Measurements from ENCODE around the gene DIP2B. TPM values are rescaled to one million over a fixed set of nuclear protein-coding genes. Genes with fewer than 3 reads are reported as not detected.

The DIP2B gene
- total RNA-seq, 1 experiment from 2014 or later, result 20.0 TPM

DNA sequence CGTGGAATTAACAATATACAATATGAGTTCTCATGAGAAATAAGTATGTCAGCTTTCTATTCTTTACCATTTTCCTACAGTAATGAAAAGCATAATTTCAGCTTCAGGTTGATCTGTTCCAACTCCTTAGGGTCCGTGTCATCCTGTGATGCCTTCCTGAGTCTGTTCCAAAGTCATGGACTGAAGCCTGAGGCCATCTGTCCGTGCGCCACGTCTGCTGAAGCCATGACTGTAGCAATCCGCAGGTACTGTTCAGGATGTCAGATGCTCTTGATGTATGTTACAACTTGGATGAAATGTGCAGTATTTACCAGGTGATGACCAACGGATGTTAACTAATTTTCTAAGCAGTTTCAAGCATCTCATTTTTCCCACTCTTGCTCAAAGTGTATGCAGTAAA lies 192.1 kb downstream of the DIP2B start:
- Mint-ChIP-seq H3K27ac (no peak overlapping the region), H3K4me3 (no peak overlapping the region), H3K36me3 (ENCODE audit: insufficient read depth in 1 of 3, low read depth in 3 of 3) (peaks cover 14 to 47% (median 26%) of the 10 kb centered on the region in 3 experiments), H3K27me3 (ENCODE audit: low read depth) (no peaks in the 10 kb centered on the region), H3K4me1 (no peaks in the 10 kb centered on the region), H3K9me3 (no peaks in the 10 kb centered on the region)
- Histone ChIP-seq H3T11ph (ENCODE audit: low read length) (no peak overlapping the region), H3K4ac (ENCODE audit: low read depth, low read length) (no peak overlapping the region), H2BK5ac (ENCODE audit: insufficient read length, low read length) (no peak overlapping the region), H3K14ac (ENCODE audit: insufficient read depth, low read length) (no peak overlapping the region), H3K27me3 (ENCODE audit: insufficient read depth, low read length) (no peaks in the 10 kb centered on the region), H3K79me2 (ENCODE audit: insufficient read depth, low read length) (no peaks in the 10 kb centered on the region), H3K23ac (ENCODE audit: insufficient read length, low read depth, low read length) (no peak overlapping the region), H3K9ac (ENCODE audit: extremely low read depth, insufficient read length, low read length) (no peak overlapping the region), H2BK12ac (ENCODE audit: insufficient read length, low read depth, low read length) (no peak overlapping the region), H3K56ac (ENCODE audit: insufficient read length, low read depth, low read length) (no peak overlapping the region), H3K4me2 (ENCODE audit: insufficient read depth, insufficient read length, low read length) (no peak overlapping the region), H2AK5ac (ENCODE audit: insufficient read length, low read length) (no peak overlapping the region), H3K27ac (ENCODE audit: insufficient read length, low read depth, low read length) (no peak overlapping the region), H4K20me1 (ENCODE audit: control insufficient read depth, insufficient read depth, insufficient read length) (no peaks in the 10 kb centered on the region), H3K23me2 (ENCODE audit: insufficient read length, low read depth, low read length, poor library complexity, severe bottlenecking) (no peaks in the 10 kb centered on the region), H3K18ac (ENCODE audit: insufficient read length, low read depth, low read length) (no peak overlapping the region), H2AFZ (ENCODE audit: low read length) (no peak overlapping the region), H2BK20ac (ENCODE audit: low read depth, low read length, poor library complexity, severe bottlenecking) (no peak overlapping the region), H3K4me1 (ENCODE audit: insufficient read depth, low read length) (no peaks in the 10 kb centered on the region), H4K91ac (ENCODE audit: insufficient read length, low read depth, low read length) (no peak overlapping the region), H4K5ac (ENCODE audit: insufficient read length, low read depth, low read length) (no peak overlapping the region), H3K79me1 (ENCODE audit: insufficient read depth, low read depth, low read length, poor library complexity, severe bottlenecking) (no peaks in the 10 kb centered on the region), H4K8ac (replicated peaks; ENCODE audit: insufficient read length, low read depth, low read length) (no peak overlapping the region), H2BK15ac (ENCODE audit: low read depth, low read length) (no peak overlapping the region), H3K9me3 (ENCODE audit: control insufficient read depth, low read depth, low read length) (no peaks in the 10 kb centered on the region), H2BK120ac (ENCODE audit: low read depth, low read length, poor library complexity, severe bottlenecking) (no peak overlapping the region)
- no CpG with 5 or more reads among the region's 7 CpGs for WGBS (ENCODE audit: extremely low coverage, insufficient read length, low lambda C conversion rate)
- TF ChIP-seq, protein P1, sequence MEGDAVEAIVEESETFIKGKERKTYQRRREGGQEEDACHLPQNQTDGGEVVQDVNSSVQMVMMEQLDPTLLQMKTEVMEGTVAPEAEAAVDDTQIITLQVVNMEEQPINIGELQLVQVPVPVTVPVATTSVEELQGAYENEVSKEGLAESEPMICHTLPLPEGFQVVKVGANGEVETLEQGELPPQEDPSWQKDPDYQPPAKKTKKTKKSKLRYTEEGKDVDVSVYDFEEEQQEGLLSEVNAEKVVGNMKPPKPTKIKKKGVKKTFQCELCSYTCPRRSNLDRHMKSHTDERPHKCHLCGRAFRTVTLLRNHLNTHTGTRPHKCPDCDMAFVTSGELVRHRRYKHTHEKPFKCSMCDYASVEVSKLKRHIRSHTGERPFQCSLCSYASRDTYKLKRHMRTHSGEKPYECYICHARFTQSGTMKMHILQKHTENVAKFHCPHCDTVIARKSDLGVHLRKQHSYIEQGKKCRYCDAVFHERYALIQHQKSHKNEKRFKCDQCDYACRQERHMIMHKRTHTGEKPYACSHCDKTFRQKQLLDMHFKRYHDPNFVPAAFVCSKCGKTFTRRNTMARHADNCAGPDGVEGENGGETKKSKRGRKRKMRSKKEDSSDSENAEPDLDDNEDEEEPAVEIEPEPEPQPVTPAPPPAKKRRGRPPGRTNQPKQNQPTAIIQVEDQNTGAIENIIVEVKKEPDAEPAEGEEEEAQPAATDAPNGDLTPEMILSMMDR (conservative IDR thresholded peaks at IDR 0.05), result no peak
- no peak for DNase-seq

All from H9 (cell line).